Measurements from ENCODE around the gene PRELID3B. TPM values are rescaled to one million over a fixed set of nuclear protein-coding genes. Genes with fewer than 3 reads are reported as not detected.

PRELID3B gene
- total and polyA plus RNA-seq, 10 of the 15 experiments (the other 5 are each of a cell fraction or from before 2014, with no cell fraction given), result 72.5 to 151 (median 124) TPM

- no peak for ATAC-seq
- WGBS (ENCODE audit: insufficient coverage, insufficient replicate concordance, low lambda C conversion rate, missing lambda C conversion rate), result 98% methylated on average over 15 of the region's 15 CpGs
- Histone ChIP-seq H3K9ac (ENCODE audit: control insufficient read depth, insufficient read depth, low read length) (no peak overlapping the region), H3K36me3 (ENCODE audit: control insufficient read depth in 2 of 2, insufficient read depth in 2 of 2, low read length in 1 of 2) (peaks cover 12 to 30% of the 10 kb centered on the region in 2 experiments), H3K27ac (ENCODE audit: control insufficient read depth, insufficient read depth) (no peak overlapping the region), H3K79me2 (ENCODE audit: control insufficient read depth, insufficient read depth, low read length) (peaks cover 12% of the 10 kb centered on the region), H2AFZ (ENCODE audit: control insufficient read depth, low read depth, low read length) (no peak overlapping the region), H3K9me3 (replicated peaks; ENCODE audit: control insufficient read depth, insufficient read depth, low read length) (no peaks in the 10 kb centered on the region), H3K4me2 (ENCODE audit: control insufficient read depth, insufficient read depth) (no peak overlapping the region), H3K27me3 (replicated peaks in 1 of 2; ENCODE audit: control insufficient read depth in 2 of 2, insufficient read depth in 2 of 2, low read length in 1 of 2) (no peaks in the 10 kb centered on the region), H4K20me1 (ENCODE audit: control insufficient read depth, insufficient read depth) (no peaks in the 10 kb centered on the region), H3K4me3 (no peak overlapping the region), H3K4me1 (ENCODE audit: control insufficient read depth, insufficient read depth, low read length) (no peaks in the 10 kb centered on the region)
- intact Hi-C loops (cut with micrococcal nuclease; ENCODE audit: unreplicated experiment) (no loop called here), in situ Hi-C loops (cut with MboI) (no loop called here)
- CTCF ChIA-PET, result interaction anchor here (0.6 kb wide), 1 partner anchor 155 kb away, joined by 3 read pairs; no protein-coding TSS in a partner anchor
- POLR2A ChIA-PET, result interaction anchor here (0.5 to 0.6 kb wide), 2 partner anchors 10 to 25 kb away, joined by 3 read pairs; partner anchors contain the start of gene ATP5F1E
- SMC1A ChIA-PET (ENCODE audit: uncharacterized antibody, unreplicated experiment), result interaction anchor here (2.3 kb wide), 1 partner anchor 9 kb away, joined by 9 read pairs; the partner anchor contains the start of gene ATP5F1E
- no peak for FAIRE-seq
- DNase-seq (ENCODE audit: low read depth, low spot score), result no peak
- BruUV-seq (replicated peaks), result no TSS peak
- RAD21 ChIA-PET (ENCODE audit: unreplicated experiment), result no interaction called here
- no peak for TF ChIP-seq JUND (IDR thresholded peaks at IDR 0.05; ENCODE audit: low read depth, low read length)
- TF ChIP-seq E2F4 (IDR thresholded peaks at IDR 0.05; ENCODE audit: low read depth, low read length), result no peak
- 0 out of 2 replicates have a peak, but pooled peaks have one; percentile 18 for TF ChIP-seq POLR2A (IDR thresholded peaks at IDR 0.05; ENCODE audit: low read depth, low read length)
- no peak for TF ChIP-seq TBL1XR1 (IDR thresholded peaks at IDR 0.05; ENCODE audit: low read depth, low read length)
- no peak for TF ChIP-seq MTA2 (IDR thresholded peaks at IDR 0.05; ENCODE audit: low read depth)
- no peak for TF ChIP-seq NFIC (IDR thresholded peaks at IDR 0.05; ENCODE audit: low read depth, low read length)
- TF ChIP-seq KDM1A (IDR thresholded peaks at IDR 0.05; ENCODE audit: borderline replicate concordance), result no peak
Measured at GRCh38 chr20:59022754-59023153, 19.8 kb downstream of the PRELID3B start.
